SK-N-MC (cell line): ENCODE data around the gene OGFOD2.

Experiments
- DNase-seq: peaks from one replicate; pipeline ENCODE4 v3.0.0-alpha.2; 2011; ENCODE audit warnings: low read depth, low spot score
- H3K27ac ChIP-seq: fragments of 200-600 bp; sonication (generic); 2 replicates; pipeline ENCODE4 v1.5.1; 2016; ENCODE audit warnings: mixed run types
- H3K36me3 ChIP-seq: fragments of 200-600 bp; sonication (generic); 2 replicates; pipeline ENCODE4 v1.6.1; 2017; ENCODE audit warnings: antibody characterized with exemption, low read length, mixed read lengths; ENCODE audit not compliant: insufficient read depth
- H3K4me3 ChIP-seq: fragments of 200-600 bp; sonication (generic); 2 replicates; pipeline ENCODE4 v1.5.1; 2016
- H3K9ac ChIP-seq: fragments of 200-600 bp; sonication (generic); 2 replicates; pipeline ENCODE4 v1.8.0; 2017; ENCODE audit warnings: mixed run types, mixed read lengths; ENCODE audit not compliant: insufficient read length
- H3K9me3 ChIP-seq: fragments of 200-600 bp; sonication (generic); 2 replicates; pipeline ENCODE4 v1.6.1; 2017; ENCODE audit warnings: low read depth, mild to moderate bottlenecking, antibody characterized with exemption, low read length, moderate library complexity, mixed read lengths
- EZH2 ChIP-seq: fragments of 200-600 bp; sonication (generic); IDR thresholded peaks from one replicate; pipeline ENCODE4 v1.6.1; 2017; ENCODE audit warnings: antibody characterized with exemption
- FOXP2 ChIP-seq: optimal IDR thresholded peaks from 2 replicates; pipeline ENCODE3; 2011; ENCODE audit warnings: mild to moderate bottlenecking, moderate library complexity; ENCODE audit not compliant: insufficient read depth; ENCODE audit errors: extremely low read length, control extremely low read depth
- POLR2AphosphoS5 ChIP-seq: IDR thresholded peaks from 2 replicates; pipeline ENCODE4 v1.6.1; 2012; ENCODE audit warnings: mild to moderate bottlenecking, low read depth, low read length, borderline replicate concordance

OGFOD2 gene

DNA sequence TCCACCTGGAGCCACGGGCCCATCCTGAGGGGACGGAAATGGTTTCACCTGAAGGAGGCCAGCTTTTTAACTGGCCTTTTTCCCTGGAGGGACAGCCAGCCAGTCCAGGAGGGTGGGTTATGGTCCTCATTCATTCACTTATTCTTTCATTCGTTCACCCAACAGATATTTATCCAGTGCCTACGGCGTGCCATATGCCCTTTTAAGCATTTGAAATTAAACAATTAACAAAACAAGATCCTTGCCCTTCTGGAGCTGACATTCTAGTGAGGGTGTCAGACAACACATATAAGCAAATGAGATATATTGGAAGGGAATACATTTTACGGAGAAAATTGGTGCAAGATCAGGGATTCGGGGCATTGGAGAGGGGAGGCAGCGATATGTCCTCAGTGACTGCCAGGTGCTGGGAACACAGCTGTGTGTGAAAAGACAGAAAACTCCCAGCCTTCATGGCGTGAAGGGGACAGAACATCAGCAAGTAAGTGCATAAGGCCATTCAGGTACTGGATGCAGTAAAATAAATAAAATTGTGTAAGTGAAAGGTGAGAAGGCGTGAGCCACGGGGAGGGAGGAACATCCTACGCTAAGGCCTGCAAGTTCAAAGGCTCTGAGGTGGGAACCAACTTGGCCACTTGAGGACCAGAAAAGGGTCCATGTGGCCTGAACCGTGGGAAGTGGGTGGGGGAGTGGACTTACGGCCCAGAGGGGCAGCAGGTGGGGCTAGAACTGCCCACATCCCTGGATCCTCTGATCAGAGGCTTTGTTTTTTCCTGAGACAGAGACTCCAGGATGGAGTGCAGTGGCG, 8.1 kb upstream of the OGFOD2 start:
- DNase-seq: no peak
- Histone ChIP-seq H3K27ac (no peak overlapping the region), H3K36me3 (no peaks in the 10 kb centered on the region), H3K9me3 (no peaks in the 10 kb centered on the region), H3K9ac (no peak overlapping the region), H3K4me3 (peak overlapping the region; percentile 18; the same call in 1 of the 2 replicates)
- TF ChIP-seq FOXP2 (no peak), EZH2 (no peak), POLR2AphosphoS5 (no peak)

DNA sequence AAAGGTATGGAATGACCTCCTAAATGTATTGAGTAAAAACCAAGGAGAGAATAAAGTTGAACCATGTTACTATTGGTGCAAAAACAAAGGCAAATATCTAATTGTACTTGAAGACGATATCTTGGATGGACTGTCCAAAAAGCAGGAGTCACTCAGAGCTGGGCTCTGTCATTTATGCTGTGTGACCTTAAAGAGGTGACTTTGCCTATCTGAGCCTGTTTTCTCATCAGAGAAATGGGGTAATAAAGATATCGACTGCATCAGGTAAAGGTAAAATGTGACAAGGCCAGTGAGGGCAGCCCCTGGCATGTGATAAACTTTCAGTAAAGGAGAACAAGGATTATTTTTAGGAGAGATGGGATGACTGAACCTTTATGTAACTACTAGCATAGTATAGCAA, 6.9 kb upstream of the OGFOD2 start:
- H3K36me3 ChIP-seq: no peaks in the 10 kb centered on the region
- no peak overlapping the region for H3K9ac ChIP-seq
- H3K4me3 ChIP-seq: no peak overlapping the region
- H3K27ac ChIP-seq: no peak overlapping the region
- no peak for DNase-seq
- TF ChIP-seq EZH2: no peak
- TF ChIP-seq POLR2AphosphoS5: no peak
- no peak for TF ChIP-seq FOXP2
- H3K9me3 ChIP-seq: no peaks in the 10 kb centered on the region

DNA sequence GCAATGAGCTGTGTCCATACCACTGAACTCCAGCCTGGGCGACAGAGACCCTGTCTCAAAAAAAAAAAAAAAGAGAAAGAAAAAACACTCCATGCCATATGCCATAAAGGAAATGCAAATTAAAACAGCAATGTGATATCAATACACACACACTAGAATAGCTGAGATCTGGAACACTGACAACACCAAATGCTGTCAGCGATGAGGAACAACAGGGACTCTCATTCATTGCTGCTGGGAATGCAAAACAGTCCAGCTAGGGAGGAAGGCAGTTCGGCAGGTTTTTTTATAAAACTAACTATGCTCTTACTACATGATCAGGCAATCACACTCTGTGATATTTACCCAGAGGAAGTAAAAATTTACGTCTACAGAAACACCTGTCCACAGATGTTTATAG, 5.4 kb upstream of the OGFOD2 start:
- TF ChIP-seq POLR2AphosphoS5 (no peak), EZH2 (no peak), FOXP2 (no peak)
- DNase-seq: no peak
- Histone ChIP-seq H3K9ac (no peak overlapping the region), H3K36me3 (no peaks in the 10 kb centered on the region), H3K27ac (no peak overlapping the region), H3K4me3 (no peak overlapping the region), H3K9me3 (no peaks in the 10 kb centered on the region)

DNA sequence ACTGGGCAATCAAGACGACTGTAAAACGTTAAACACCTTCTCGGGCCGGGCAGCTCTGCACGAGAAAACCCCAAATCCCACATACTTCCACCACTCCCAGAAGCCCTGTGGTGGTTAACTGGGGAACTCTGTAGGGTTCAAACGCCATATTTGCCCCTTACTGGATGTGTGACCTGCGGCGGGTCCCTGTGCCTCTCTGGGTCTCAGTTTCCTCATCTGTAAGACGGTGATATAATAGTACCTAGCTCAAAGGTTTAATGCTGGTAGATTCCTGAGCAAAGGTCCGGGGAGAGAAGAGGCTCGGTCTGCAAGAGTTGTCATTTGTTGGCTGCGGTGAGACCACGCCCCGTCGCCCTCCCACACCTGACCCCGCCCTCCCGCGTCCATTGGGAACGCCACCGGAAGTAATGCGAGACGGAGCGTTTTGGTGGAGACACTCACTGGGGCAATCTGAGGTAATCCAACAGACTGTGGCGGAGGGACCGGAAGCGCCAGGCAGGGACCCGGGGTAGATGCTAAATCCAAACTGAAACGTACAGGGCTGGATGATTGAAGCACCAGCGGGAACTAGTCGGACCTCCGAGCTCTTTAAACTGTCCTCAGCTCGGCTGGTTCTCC, 661 bp upstream of the OGFOD2 start:
- TF ChIP-seq POLR2AphosphoS5 (peak; percentile 64), EZH2 (no peak)
- Histone ChIP-seq H3K27ac (peak overlapping the region; percentile 97), H3K9me3 (no peaks in the 10 kb centered on the region), H3K9ac (peak overlapping the region; percentile 99), H3K36me3 (no peaks in the 10 kb centered on the region), H3K4me3 (peak overlapping the region; percentile 96)
- DNase-seq: peak; percentile 97

DNA sequence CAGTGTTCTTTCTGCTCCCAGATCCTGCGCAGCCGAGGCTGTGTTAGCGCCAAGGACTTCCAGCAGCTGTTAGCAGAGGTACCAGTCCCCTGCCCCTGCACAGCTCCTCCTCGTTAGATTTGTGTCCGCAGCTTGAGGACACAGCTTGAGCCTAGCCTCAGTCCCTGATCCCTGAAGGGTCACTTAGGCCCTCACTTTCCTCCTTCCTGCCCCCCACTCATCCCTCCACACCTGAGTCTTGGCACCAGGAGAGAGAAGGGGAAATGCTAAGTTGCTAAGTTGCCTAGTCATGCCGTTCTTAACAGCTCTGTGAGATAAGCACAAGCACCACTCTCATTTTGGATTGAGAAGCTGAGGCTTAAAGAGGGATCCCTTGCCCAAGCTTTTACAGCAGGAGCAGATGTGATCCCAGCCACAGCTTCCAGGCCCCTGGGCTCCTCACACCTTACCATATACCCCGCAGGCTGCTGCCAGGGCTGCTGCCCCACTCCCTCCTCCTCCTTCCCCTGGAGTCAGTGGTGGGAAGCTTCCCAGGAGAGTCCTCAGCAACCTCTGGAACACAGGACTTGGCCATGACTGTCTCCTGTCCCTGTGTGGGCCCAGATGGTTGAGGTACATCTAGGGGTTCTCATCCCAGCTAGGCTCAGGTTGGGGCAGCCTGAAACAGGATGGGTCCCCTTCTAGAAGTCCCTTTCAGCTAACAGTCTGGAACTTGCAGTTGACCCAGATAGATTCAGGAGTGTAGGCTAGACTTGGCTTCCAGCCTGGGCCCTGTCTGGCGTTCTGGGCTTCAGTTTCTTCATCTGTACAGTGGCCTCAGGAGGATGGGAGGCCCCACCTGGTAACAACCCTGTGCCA, 975 bp downstream of the OGFOD2 start:
- no peak for DNase-seq
- Histone ChIP-seq H3K36me3 (no peaks in the 10 kb centered on the region), H3K9me3 (no peaks in the 10 kb centered on the region), H3K4me3 (peak overlapping the region; percentile 96), H3K9ac (peak overlapping the region; percentile 99), H3K27ac (no peak overlapping the region)
- TF ChIP-seq POLR2AphosphoS5 (0 out of 2 replicates have a peak, but pooled peaks have one; percentile 19), FOXP2 (no peak), EZH2 (no peak)

DNA sequence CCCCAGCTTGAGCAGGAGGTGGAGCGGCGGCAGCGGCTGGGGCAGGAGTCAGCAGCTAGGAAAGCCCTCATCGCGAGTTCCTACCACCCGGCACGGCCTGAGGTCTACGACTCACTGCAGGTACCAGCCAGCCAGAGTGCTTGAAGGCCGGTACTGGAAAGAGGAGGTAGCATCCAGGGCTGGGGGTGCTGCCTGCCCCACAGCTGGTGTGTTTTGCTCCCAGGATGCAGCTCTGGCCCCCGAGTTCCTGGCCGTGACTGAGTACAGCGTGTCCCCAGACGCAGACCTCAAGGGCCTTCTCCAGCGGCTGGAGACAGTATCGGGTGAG, 1.6 kb downstream of the OGFOD2 start:
- H3K27ac ChIP-seq: no peak overlapping the region
- H3K36me3 ChIP-seq: no peaks in the 10 kb centered on the region
- TF ChIP-seq POLR2AphosphoS5 (no peak), EZH2 (no peak), FOXP2 (no peak)
- H3K9ac ChIP-seq: no peak overlapping the region
- DNase-seq: no peak
- no peak overlapping the region for H3K4me3 ChIP-seq
- H3K9me3 ChIP-seq: no peaks in the 10 kb centered on the region

DNA sequence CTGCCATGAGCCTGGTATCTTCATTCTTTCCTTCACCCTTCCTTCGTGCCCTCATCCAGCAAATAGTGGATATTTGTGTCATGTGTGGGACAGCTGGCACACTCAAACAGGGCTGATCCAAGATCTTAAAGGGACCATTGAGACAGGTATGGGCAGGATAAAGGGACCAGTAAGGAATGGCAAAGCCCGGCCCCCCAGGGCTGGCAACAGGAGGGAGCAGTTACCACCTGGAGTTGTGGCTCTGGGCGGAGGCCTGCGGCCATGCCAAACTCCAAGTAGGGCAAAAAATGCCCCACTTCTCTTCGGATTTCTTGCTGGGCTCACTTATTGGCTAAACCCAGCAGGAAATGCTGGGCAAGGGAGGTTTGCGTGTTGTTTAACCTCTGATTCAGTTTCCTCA, 2.1 kb downstream of the OGFOD2 start:
- DNase-seq: no peak
- TF ChIP-seq EZH2: no peak
- no peak for TF ChIP-seq POLR2AphosphoS5
- TF ChIP-seq FOXP2: no peak
- no peaks in the 10 kb centered on the region; the same call in 1 of the 2 replicates for H3K36me3 ChIP-seq
- H3K4me3 ChIP-seq: no peak overlapping the region
- H3K9me3 ChIP-seq: no peaks in the 10 kb centered on the region
- H3K9ac ChIP-seq: no peak overlapping the region
- H3K27ac ChIP-seq: no peak overlapping the region
